ENCODE results near the gene PARVA. TPM values are rescaled to one million over a fixed set of nuclear protein-coding genes. Genes with fewer than 3 reads are reported as not detected.
A peak's percentile ranks its signal among the peaks of the same experiment; 100 is the strongest.

The PARVA gene
- total and polyA plus RNA-seq, 2 experiments from 2014 or later: 37.4 to 46.2 TPM

DNA sequence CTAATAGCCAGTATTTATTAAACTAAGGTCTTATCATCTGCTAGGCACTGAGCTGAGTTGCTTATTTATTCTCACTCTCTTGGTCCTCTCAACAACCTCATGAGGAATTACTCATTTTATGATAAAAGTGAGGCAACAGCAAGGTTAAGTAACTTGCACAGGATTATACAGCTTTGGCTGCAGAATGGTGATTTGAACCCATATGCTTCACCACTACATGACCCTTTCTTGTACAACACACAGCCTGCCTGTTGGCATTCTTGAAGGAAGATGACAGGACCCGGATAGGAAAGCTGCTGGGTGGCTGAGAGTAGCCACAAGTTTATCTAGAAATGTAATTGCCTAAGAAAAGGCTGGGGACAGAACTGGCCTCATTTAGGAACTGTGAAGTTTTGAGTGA, 5.3 kb upstream of the PARVA start:
- Histone ChIP-seq H3K9me2 (replicated peaks; ENCODE audit: insufficient read depth) (no peaks in the 10 kb centered on the region), H3K36me3 (replicated peaks; ENCODE audit: insufficient read depth, low read depth) (no peaks in the 10 kb centered on the region), H3K79me2 (no peaks in the 10 kb centered on the region), H3K4me3 (no peak overlapping the region), H3K27me3 (no peaks in the 10 kb centered on the region), H4K20me1 (ENCODE audit: insufficient read depth, poor library complexity, severe bottlenecking) (no peaks in the 10 kb centered on the region), H3K4me1 (ENCODE audit: insufficient read depth) (peaks cover 10% of the 10 kb centered on the region), H3K27ac (no peak overlapping the region), H3K9me3 (ENCODE audit: low read depth) (no peaks in the 10 kb centered on the region), H2AFZ (no peak overlapping the region), H3K4me2 (no peak overlapping the region)
- WGBS (ENCODE audit: low lambda C conversion rate, missing lambda C conversion rate): 45% methylated on average over 1 of the region's 1 CpG
- no peak for DNase-seq (ENCODE audit: low spot score)
- TF ChIP-seq, protein P1, sequence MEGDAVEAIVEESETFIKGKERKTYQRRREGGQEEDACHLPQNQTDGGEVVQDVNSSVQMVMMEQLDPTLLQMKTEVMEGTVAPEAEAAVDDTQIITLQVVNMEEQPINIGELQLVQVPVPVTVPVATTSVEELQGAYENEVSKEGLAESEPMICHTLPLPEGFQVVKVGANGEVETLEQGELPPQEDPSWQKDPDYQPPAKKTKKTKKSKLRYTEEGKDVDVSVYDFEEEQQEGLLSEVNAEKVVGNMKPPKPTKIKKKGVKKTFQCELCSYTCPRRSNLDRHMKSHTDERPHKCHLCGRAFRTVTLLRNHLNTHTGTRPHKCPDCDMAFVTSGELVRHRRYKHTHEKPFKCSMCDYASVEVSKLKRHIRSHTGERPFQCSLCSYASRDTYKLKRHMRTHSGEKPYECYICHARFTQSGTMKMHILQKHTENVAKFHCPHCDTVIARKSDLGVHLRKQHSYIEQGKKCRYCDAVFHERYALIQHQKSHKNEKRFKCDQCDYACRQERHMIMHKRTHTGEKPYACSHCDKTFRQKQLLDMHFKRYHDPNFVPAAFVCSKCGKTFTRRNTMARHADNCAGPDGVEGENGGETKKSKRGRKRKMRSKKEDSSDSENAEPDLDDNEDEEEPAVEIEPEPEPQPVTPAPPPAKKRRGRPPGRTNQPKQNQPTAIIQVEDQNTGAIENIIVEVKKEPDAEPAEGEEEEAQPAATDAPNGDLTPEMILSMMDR (IDR thresholded peaks at IDR 0.05; ENCODE audit: poor library complexity): no peak
- TF ChIP-seq EZH2phosphoT487 (IDR thresholded peaks at IDR 0.05; ENCODE audit: low read depth, severe bottlenecking, unreplicated experiment): no peak
- no peak for TF ChIP-seq EZH2 (IDR thresholded peaks at IDR 0.05; ENCODE audit: borderline replicate concordance)

DNA sequence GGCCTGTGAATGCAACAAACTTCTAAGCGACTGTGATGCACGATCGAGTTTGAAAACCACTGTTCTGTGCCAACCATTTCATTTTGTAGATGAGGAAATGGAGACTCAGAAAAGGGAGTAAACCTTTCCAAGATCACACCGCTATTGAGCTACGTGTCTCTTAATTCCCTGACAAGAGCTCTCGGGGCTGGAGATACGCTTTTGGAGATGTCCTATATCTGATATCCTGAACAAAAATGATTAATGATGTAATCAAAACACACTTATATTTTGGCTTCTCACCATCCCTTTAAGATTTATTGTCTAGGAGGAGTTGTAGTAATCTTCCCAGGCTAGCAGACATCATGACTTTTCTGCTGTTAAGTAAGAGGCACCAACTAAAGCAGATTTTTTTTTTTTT, 1.7 kb upstream of the PARVA start:
- H3K4me3 ChIP-seq: no peak overlapping the region
- peak overlapping the region; percentile 100 for H3K27ac ChIP-seq
- H3K27me3 ChIP-seq: no peaks in the 10 kb centered on the region
- no peaks in the 10 kb centered on the region for H4K20me1 ChIP-seq (ENCODE audit: insufficient read depth, poor library complexity, severe bottlenecking)
- no peaks in the 10 kb centered on the region for H3K9me2 ChIP-seq (replicated peaks; ENCODE audit: insufficient read depth)
- no peak overlapping the region for H3K4me2 ChIP-seq
- peaks cover 26% of the 10 kb centered on the region for H3K79me2 ChIP-seq
- H3K4me1 ChIP-seq (ENCODE audit: insufficient read depth): peaks cover 19% of the 10 kb centered on the region
- WGBS (ENCODE audit: low lambda C conversion rate, missing lambda C conversion rate): 73% methylated on average over 7 of the region's 7 CpGs
- no peak overlapping the region for H2AFZ ChIP-seq
- no peaks in the 10 kb centered on the region for H3K36me3 ChIP-seq (replicated peaks; ENCODE audit: insufficient read depth, low read depth)
- TF ChIP-seq EZH2 (IDR thresholded peaks at IDR 0.05; ENCODE audit: borderline replicate concordance) (no peak), EZH2phosphoT487 (IDR thresholded peaks at IDR 0.05; ENCODE audit: low read depth, severe bottlenecking, unreplicated experiment) (no peak)
- TF ChIP-seq, protein P1 (IDR thresholded peaks at IDR 0.05; ENCODE audit: poor library complexity): no peak
- no peaks in the 10 kb centered on the region for H3K9me3 ChIP-seq (ENCODE audit: low read depth)
- DNase-seq (ENCODE audit: low spot score): no peak

DNA sequence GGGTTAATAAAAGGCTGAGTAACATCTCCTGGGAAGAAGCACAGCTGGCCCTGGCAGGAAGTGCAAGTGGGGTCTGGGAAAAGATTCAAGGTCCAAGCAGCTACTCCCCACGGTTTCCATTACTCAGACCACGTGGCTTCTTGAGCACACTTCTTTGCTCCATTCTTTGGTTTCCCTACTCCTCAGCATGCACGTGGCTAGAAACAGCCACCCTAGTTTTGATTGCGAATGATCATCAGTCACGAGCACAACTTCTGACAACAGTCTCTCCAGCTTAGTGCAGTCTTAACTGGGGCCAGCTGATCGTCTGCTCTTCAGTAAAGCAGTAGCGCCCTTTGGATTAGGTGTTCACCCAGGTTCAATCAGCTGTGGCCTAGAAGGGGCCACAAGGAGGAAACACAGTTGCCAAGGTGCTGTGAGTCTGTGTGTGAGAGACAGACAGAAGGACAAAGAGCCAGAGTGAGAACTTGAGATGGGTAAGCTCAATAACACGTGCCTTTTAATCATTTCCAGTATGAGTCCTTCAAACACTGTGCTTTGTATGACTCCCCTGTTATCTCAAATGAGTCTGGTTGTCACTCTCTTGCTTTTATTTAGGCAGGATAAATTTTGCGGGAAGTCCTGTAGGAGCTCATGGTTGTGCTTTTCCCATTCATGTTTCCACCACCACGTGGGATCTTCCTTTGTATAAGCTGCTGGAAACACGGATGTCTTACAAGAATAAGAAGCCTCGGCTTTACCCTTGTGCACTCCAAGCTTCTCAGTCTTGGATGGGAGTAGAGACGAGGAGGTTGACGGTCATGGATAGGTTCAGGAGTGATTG, 901 bp upstream of the PARVA start:
- TF ChIP-seq EZH2 (IDR thresholded peaks at IDR 0.05; ENCODE audit: borderline replicate concordance): no peak
- no peak for TF ChIP-seq EZH2phosphoT487 (IDR thresholded peaks at IDR 0.05; ENCODE audit: low read depth, severe bottlenecking, unreplicated experiment)
- TF ChIP-seq, protein P1 (IDR thresholded peaks at IDR 0.05; ENCODE audit: poor library complexity): no peak
- Histone ChIP-seq H3K4me1 (ENCODE audit: insufficient read depth) (peaks cover 19% of the 10 kb centered on the region), H3K9me2 (replicated peaks; ENCODE audit: insufficient read depth) (no peaks in the 10 kb centered on the region), H2AFZ (peak overlapping the region; percentile 94), H3K4me2 (peak overlapping the region; percentile 83), H4K20me1 (ENCODE audit: insufficient read depth, poor library complexity, severe bottlenecking) (no peaks in the 10 kb centered on the region), H3K79me2 (peaks cover 32% of the 10 kb centered on the region), H3K27me3 (no peaks in the 10 kb centered on the region), H3K4me3 (peak overlapping the region; percentile 89), H3K27ac (peak overlapping the region; percentile 100), H3K36me3 (replicated peaks; ENCODE audit: insufficient read depth, low read depth) (no peaks in the 10 kb centered on the region), H3K9me3 (ENCODE audit: low read depth) (no peaks in the 10 kb centered on the region)
- WGBS (ENCODE audit: low lambda C conversion rate, missing lambda C conversion rate): 46% methylated on average over 14 of the region's 14 CpGs
- DNase-seq (ENCODE audit: low spot score): peak; percentile 54
